Coronary artery (tissue), 2 donors: ENCODE measurements around the gene LSP1.

ENCODE experiments used
- DNase-seq: peaks from one replicate; pipeline ENCODE4 v3.0.0-alpha.2; 2017; ENCODE audit warnings: low spot score
- H3K27ac ChIP-seq, 2 donors: fragments of 200-600 bp; sonication (generic); one replicate each; pipeline ENCODE4 v1.5.1; 2016 to 2019
- H3K4me3 ChIP-seq: fragments of 200-600 bp; sonication (generic); 2 replicates; pipeline ENCODE4 v1.5.1; 2016; ENCODE audit warnings: mild to moderate bottlenecking, moderate library complexity
- CTCF ChIP-seq: fragments of 200-600 bp; sonication (generic); IDR thresholded peaks from one replicate; pipeline ENCODE4 v1.5.1; 2019; ENCODE audit warnings: antibody characterized with exemption

LSP1 gene

GRCh38 chr11:1877211-1878136 lies 24.6 kb downstream of the LSP1 start:
- H3K4me3 ChIP-seq: peak overlapping the region; percentile 45
- peak; percentile 77 for DNase-seq
- H3K27ac ChIP-seq: peak overlapping the region in 1 of 2 donors; percentile 91
- TF ChIP-seq CTCF: no peak

DNA sequence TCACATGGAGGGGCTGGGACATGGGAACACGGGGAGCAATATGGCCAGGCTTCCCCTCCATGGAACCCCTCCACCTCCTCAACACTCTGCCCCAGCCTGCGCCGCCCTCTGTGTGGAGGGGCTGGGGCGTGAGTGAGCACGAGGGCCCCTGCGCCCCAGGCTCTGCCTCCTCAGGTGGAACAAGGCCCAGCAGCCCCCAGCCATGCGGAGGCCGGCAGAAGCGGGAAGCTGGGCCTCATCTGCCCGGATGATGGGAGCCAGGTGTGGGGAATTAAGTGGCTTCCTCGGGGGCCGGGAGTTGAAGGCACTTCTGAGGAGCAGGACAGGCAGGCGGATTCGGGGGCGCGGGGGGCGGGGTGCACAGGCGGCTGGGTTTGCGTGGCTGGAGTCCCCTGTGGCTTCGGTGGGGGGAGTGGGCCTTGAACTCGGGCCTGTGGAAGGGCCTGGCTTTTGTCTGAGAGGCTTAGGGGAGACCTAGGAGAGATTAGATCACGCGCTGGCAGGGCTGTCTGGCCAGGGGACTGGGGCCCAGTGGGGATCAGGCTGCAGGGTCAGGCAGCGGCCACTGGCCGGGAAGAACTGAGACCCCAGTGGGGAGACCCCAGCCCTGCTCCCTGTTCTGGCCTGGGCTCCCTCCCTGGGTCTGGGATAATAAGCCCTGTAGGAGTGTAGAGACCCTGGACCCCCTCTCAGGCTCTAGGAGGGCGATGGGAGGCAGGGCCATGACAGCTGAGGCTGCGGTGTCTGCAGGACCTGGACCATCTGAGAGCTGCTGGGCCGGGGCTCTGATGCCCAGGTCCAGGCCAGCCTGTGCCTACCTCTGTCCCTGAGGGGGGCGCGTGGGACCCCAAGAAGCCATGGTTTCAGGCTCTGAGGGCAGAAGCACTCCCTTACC lies 25.5 kb downstream of the LSP1 start:
- Histone ChIP-seq H3K4me3 (no peak overlapping the region), H3K27ac (peak overlapping the region in 1 of 2 donors; percentile 91)
- TF ChIP-seq CTCF: no peak
- peak; percentile 73 for DNase-seq

GRCh38 chr11:1879342-1879940 lies 26.6 kb downstream of the LSP1 start:
- H3K27ac ChIP-seq: peak overlapping the region in 1 of 2 donors; percentile 91
- no peak for TF ChIP-seq CTCF
- DNase-seq: peak; percentile 71
- H3K4me3 ChIP-seq: no peak overlapping the region

GRCh38 chr11:1879941-1880720 lies 27.2 kb downstream of the LSP1 start:
- H3K4me3 ChIP-seq: no peak overlapping the region
- TF ChIP-seq CTCF: no peak
- DNase-seq: peak; percentile 81
- H3K27ac ChIP-seq: peak overlapping the region; percentile 73 to 91

- TF ChIP-seq CTCF: no peak
- peak; percentile 73 for DNase-seq
- H3K4me3 ChIP-seq: no peak overlapping the region
- H3K27ac ChIP-seq: peak overlapping the region; percentile 73 to 91
Measured at GRCh38 chr11:1880746-1881441, 28.0 kb downstream of the LSP1 start.
